A549 (cell line): ENCODE results near the gene PIK3CB. TPM values are rescaled to one million over a fixed set of nuclear protein-coding genes. Genes with fewer than 3 reads are reported as not detected.

Experiments
- ATAC-seq, 2 experiments: fragments of 200-7000 bp in 1 of 2; fragments of >200 bp in 1 of 2; cut with Nextera tagmentation in 1 of 2; cut with Tn5 transposase in 1 of 2; 3 replicates each; pipeline versions ENCODE4 v1.8.0 to v1.9.1; 2018 to 2020; ENCODE audit warnings: mild to moderate bottlenecking in 1 of 2, moderate library complexity in 1 of 2
- CTCF ChIA-PET: fragments of 300-600 bp; sonication (Branson Sonifier 250); formaldehyde crosslinking; extraction: SDS; loops from one replicate; lab custom pipeline; 2021; ENCODE audit warnings: antibody characterized with exemption, inconsistent platforms; lab: Yijun Ruan, JAX
- POLR2A ChIA-PET: fragments of 350-600 bp; formaldehyde crosslinking; extraction: SDS; loops from one replicate; lab custom pipeline; 2021; ENCODE audit warnings: antibody characterized with exemption, inconsistent platforms; lab: Yijun Ruan, JAX
- DNase-seq, 2 experiments: peaks; one replicate each; pipeline versions ENCODE4 v3.0.0 to v3.0.0-alpha.2; 2011 to 2016; ENCODE audit warnings: low read depth in 1 of 2, low spot score in 1 of 2
- FAIRE-seq: peaks from 2 replicates; lab custom pipeline; 2011; peaks lifted over from hg19 to GRCh38; lab: Jason Lieb, UNC
- H3K27ac ChIP-seq, 2 experiments: fragments of >200 bp; sonication (Bioruptor Twin); formaldehyde crosslinking; 3 replicates each; pipeline ENCODE4 v1.5.1; 2016 to 2017
- H3K4me1 ChIP-seq: fragments of >200 bp; sonication (Bioruptor Twin); formaldehyde crosslinking; 3 replicates; pipeline ENCODE4 v1.6.1; 2016
- H3K4me2 ChIP-seq: fragments of >200 bp; sonication (Bioruptor Twin); formaldehyde crosslinking; 3 replicates; pipeline ENCODE4 v1.6.1; 2016
- H3K4me3 ChIP-seq: fragments of >200 bp; sonication (Bioruptor Twin); formaldehyde crosslinking; 3 replicates; pipeline ENCODE4 v1.5.1; 2016
- H3K9me3 ChIP-seq: fragments of >200 bp; sonication (Bioruptor Twin); formaldehyde crosslinking; 3 replicates; pipeline ENCODE4 v1.6.1; 2016
- BHLHE40 ChIP-seq: IDR thresholded peaks from 2 replicates; pipeline ENCODE4 v1.6.1; 2012; ENCODE audit warnings: low read depth, low read length, inconsistent platforms
- CBX2 ChIP-seq: fragments of 200-600 bp; sonication (generic); IDR thresholded peaks from 2 replicates; pipeline ENCODE4 v1.6.1; 2016; ENCODE audit warnings: low read depth, mild to moderate bottlenecking, borderline replicate concordance
- CBX8 ChIP-seq: fragments of 200-600 bp; sonication (generic); IDR thresholded peaks from 2 replicates; pipeline ENCODE4 v1.6.1; 2016
- CEBPB ChIP-seq, 2 experiments: fragments of >200 bp in 1 of 2; sonication (Bioruptor Twin) in 1 of 2; formaldehyde crosslinking in 1 of 2; IDR thresholded peaks; 2 replicates each; pipeline ENCODE4 v1.6.1; 2012 to 2016
- CHD2 ChIP-seq: fragments of 150-350 bp; IDR thresholded peaks from 2 replicates; pipeline ENCODE4 v1.6.1; 2014; ENCODE audit warnings: low read length; ENCODE audit not compliant: partially characterized antibody
- CHD4 ChIP-seq: fragments of 200-600 bp; sonication (generic); IDR thresholded peaks from 2 replicates; pipeline ENCODE4 v1.6.1; 2016; ENCODE audit warnings: antibody characterized with exemption, mild to moderate bottlenecking, borderline replicate concordance
- CTCF ChIP-seq: fragments of >200 bp; sonication (Bioruptor Twin); formaldehyde crosslinking; IDR thresholded peaks from 3 replicates; pipeline ENCODE4 v1.5.1; 2016
- ESRRA ChIP-seq: fragments of 150-350 bp; IDR thresholded peaks from 2 replicates; pipeline ENCODE4 v1.6.1; 2014; ENCODE audit warnings: mild to moderate bottlenecking, low read length, borderline replicate concordance
- FOSB ChIP-seq: fragments of 250-450 bp; sonication (Bioruptor Pico); IDR thresholded peaks from 2 replicates; pipeline ENCODE4 v1.5.0; 2020; ENCODE audit warnings: mild to moderate bottlenecking, moderate library complexity
- FOSL2 ChIP-seq, 2 experiments: fragments of 450-650 bp in 1 of 2; fragments of >200 bp in 1 of 2; sonication (Bioruptor Twin) in 1 of 2; formaldehyde crosslinking; IDR thresholded peaks; 2 replicates each; pipeline versions ENCODE4 v1.5.0 to v1.6.1; 2016 to 2020; ENCODE audit warnings: mild to moderate bottlenecking in 1 of 2, moderate library complexity in 1 of 2
- GATA3 ChIP-seq: IDR thresholded peaks from 2 replicates; pipeline ENCODE4 v1.6.1; 2012; ENCODE audit warnings: borderline replicate concordance
- HES2 ChIP-seq: fragments of >200 bp; sonication (Bioruptor Twin); formaldehyde crosslinking; IDR thresholded peaks from 2 replicates; pipeline ENCODE4 v1.6.1; 2016
- HMGXB4 ChIP-seq: fragments of 250-450 bp; sonication (Bioruptor Pico); IDR thresholded peaks from 2 replicates; pipeline ENCODE4 v1.5.0; 2021; ENCODE audit warnings: mild to moderate bottlenecking, moderate library complexity, borderline replicate concordance
- HOXA7 ChIP-seq: fragments of 250-450 bp; sonication (Bioruptor Pico); IDR thresholded peaks from 2 replicates; pipeline ENCODE4 v1.5.0; 2020; ENCODE audit warnings: mild to moderate bottlenecking, moderate library complexity
- JUNB ChIP-seq: fragments of >200 bp; sonication (Bioruptor Twin); formaldehyde crosslinking; IDR thresholded peaks from 2 replicates; pipeline ENCODE4 v1.6.1; 2016
- KDM1A ChIP-seq: fragments of 200-600 bp; sonication (generic); IDR thresholded peaks from 2 replicates; pipeline ENCODE4 v1.6.1; 2016; ENCODE audit warnings: low read depth, mild to moderate bottlenecking
- KDM5A ChIP-seq: fragments of 200-600 bp; sonication (generic); IDR thresholded peaks from 2 replicates; pipeline ENCODE4 v1.6.1; 2016; ENCODE audit warnings: antibody characterized with exemption, mild to moderate bottlenecking
- MAFK ChIP-seq: fragments of 450-650 bp; IDR thresholded peaks from 2 replicates; pipeline ENCODE4 v1.6.1; 2014; ENCODE audit not compliant: partially characterized antibody
- MYC ChIP-seq: IDR thresholded peaks from 2 replicates; pipeline ENCODE4 v1.6.1; 2012; ENCODE audit warnings: mild to moderate bottlenecking, inconsistent platforms, low read length, improper control_type of control experiment, borderline replicate concordance
- NFE2L2 ChIP-seq: fragments of 150-350 bp; conservative IDR thresholded peaks from 2 replicates; pipeline ENCODE4 v1.6.1; 2014; ENCODE audit warnings: low read length
- NR3C1 ChIP-seq: fragments of >200 bp; sonication (Bioruptor Twin); formaldehyde crosslinking; IDR thresholded peaks from 3 replicates; pipeline ENCODE4 v1.6.1; 2017
- POLR2AphosphoS2 ChIP-seq: conservative IDR thresholded peaks from 2 replicates; pipeline ENCODE4 v1.6.1; 2012; ENCODE audit warnings: low read length, improper control_type of control experiment, inconsistent platforms
- RAD21 ChIP-seq, 2 experiments: fragments of >200 bp in 1 of 2; sonication (Bioruptor Twin) in 1 of 2; formaldehyde crosslinking in 1 of 2; IDR thresholded peaks in 1 of 2; conservative IDR thresholded peaks in 1 of 2; 2 replicates in 1 of 2; 3 replicates in 1 of 2; pipeline ENCODE4 v1.6.1; 2012 to 2018; ENCODE audit warnings: inconsistent platforms in 1 of 2
- RARB ChIP-seq: fragments of 250-450 bp; sonication (Bioruptor Pico); IDR thresholded peaks from 2 replicates; pipeline ENCODE4 v1.8.0; 2021; ENCODE audit warnings: mild to moderate bottlenecking, moderate library complexity
- RCOR1 ChIP-seq: fragments of 150-350 bp; IDR thresholded peaks from 2 replicates; pipeline ENCODE4 v1.6.1; 2014; ENCODE audit warnings: antibody characterized with exemption, low read length, low read depth
- SMC3 ChIP-seq: fragments of >200 bp; sonication (Bioruptor Twin); formaldehyde crosslinking; IDR thresholded peaks from 3 replicates; pipeline ENCODE4 v1.6.1; 2018; ENCODE audit warnings: inconsistent platforms
- SREBF2 ChIP-seq: fragments of 450-650 bp; IDR thresholded peaks from 2 replicates; pipeline ENCODE4 v1.6.1; 2014; ENCODE audit warnings: mild to moderate bottlenecking, moderate library complexity
- TFCP2L1 ChIP-seq: fragments of 250-450 bp; sonication (Bioruptor Pico); IDR thresholded peaks from 2 replicates; pipeline ENCODE4 v1.5.0; 2021; ENCODE audit warnings: mild to moderate bottlenecking
- TP53 ChIP-seq: fragments of 250-450 bp; sonication (Bioruptor Pico); IDR thresholded peaks from 2 replicates; pipeline ENCODE4 v1.5.0; 2021; ENCODE audit warnings: mild to moderate bottlenecking, moderate library complexity
- ZFP36 ChIP-seq: fragments of 450-650 bp; IDR thresholded peaks from 2 replicates; pipeline ENCODE4 v1.6.1; 2014; ENCODE audit warnings: borderline replicate concordance; ENCODE audit not compliant: partially characterized antibody
- WGBS: methylation state at CpG from one replicate; pipeline ENCODE4 v1.1.6; 2017; ENCODE audit errors: missing lambda C conversion rate; 5-methylcytosine and 5-hydroxymethylcytosine counted together
- polyA plus RNA-seq, 4 experiments: library from polyadenylated mRNA; depleted of rRNA in 3 of 4; stranded (reverse); fragments of >200 nt; fragmentation: RNase III in 1 of 4; extraction: RNeasy Plus Mini Kit Qiagen cat#74134 plus additional on column Dnase treatment in 1 of 4; gene quantifications; 2 replicates in 3 of 4; 3 replicates in 1 of 4; pipeline ENCODE4 v1.2.3, GENCODE V29; 2011 to 2017

The PIK3CB gene
- polyA plus RNA-seq, 2 of the 4 experiments (the other 2 are of a cell fraction), result 20.7 to 23.3 TPM

GRCh38 chr3:138717348-138717747 lies 117.4 kb downstream of the PIK3CB start:
- ChIA-PET POLR2A (no interaction called here), CTCF (interaction anchor here (2.8 kb wide), 1 partner anchor 199 kb away, joined by 12 read pairs; no protein-coding TSS in a partner anchor)
- DNase-seq (no peak), ATAC-seq (no peak), FAIRE-seq (no peak)
- TF ChIP-seq CEBPB (IDR thresholded peaks at IDR 0.05) (no peak), CHD2 (no peak), ZFP36 (no peak), FOSB (CRISPR knock-in tag) (no peak), HES2 (no peak), NFE2L2 (no peak), KDM5A (no peak), SMC3 (no peak), MAFK (no peak), POLR2AphosphoS2 (no peak), GATA3 (no peak), TFCP2L1 (CRISPR knock-in tag) (no peak)
- H3K27ac ChIP-seq, result no peak overlapping the region
- H3K9me3 ChIP-seq, result no peaks in the 10 kb centered on the region
- 96% methylated on average over 2 of the region's 2 CpGs for WGBS
- no peak overlapping the region for H3K4me2 ChIP-seq
- no peaks in the 10 kb centered on the region for H3K4me1 ChIP-seq
- no peak overlapping the region for H3K4me3 ChIP-seq

- CTCF ChIA-PET, result interaction anchor here (1.5 kb wide), 1 partner anchor 203 kb away, joined by 4 read pairs; no protein-coding TSS in a partner anchor
- DNase-seq (no peak), FAIRE-seq (no peak), ATAC-seq (no peak)
- TF ChIP-seq RARB, result no peak
- no peak for TF ChIP-seq KDM1A
- no peak for TF ChIP-seq TP53 (CRISPR knock-in tag)
- TF ChIP-seq CTCF, result no peak
- TF ChIP-seq CHD4, result no peak
- no peak for TF ChIP-seq NR3C1
- TF ChIP-seq CBX8, result no peak
- TF ChIP-seq JUNB, result no peak
- no peak for TF ChIP-seq BHLHE40
- no peak for TF ChIP-seq FOSL2 (IDR thresholded peaks at IDR 0.05)
- TF ChIP-seq FOSL2 (CRISPR knock-in tag; IDR thresholded peaks at IDR 0.05), result no peak
- no peak for TF ChIP-seq HOXA7
- no peak for TF ChIP-seq CEBPB (IDR thresholded peaks at IDR 0.05)
- TF ChIP-seq HMGXB4, result no peak
- no peak for TF ChIP-seq ESRRA
- no peak for TF ChIP-seq RAD21 (conservative IDR thresholded peaks at IDR 0.05 in 1 of 2, IDR thresholded peaks at IDR 0.05 in 1 of 2)
- TF ChIP-seq RCOR1, result no peak
- no peak for TF ChIP-seq SREBF2
- TF ChIP-seq CBX2, result no peak
- TF ChIP-seq MYC, result no peak
- H3K27ac ChIP-seq, result no peak overlapping the region
- H3K4me3 ChIP-seq, result no peak overlapping the region
- no peak overlapping the region for H3K4me2 ChIP-seq
- H3K9me3 ChIP-seq, result no peaks in the 10 kb centered on the region
- no peaks in the 10 kb centered on the region for H3K4me1 ChIP-seq
- POLR2A ChIA-PET, result no interaction called here
- 92% methylated on average over 4 of the region's 4 CpGs for WGBS
These were observed 122.6 kb downstream of the PIK3CB start for GRCh38 chr3:138712086-138712485.
